Measurements from ENCODE around the gene IGSF23.

IGSF23 gene

GRCh38 chr19:44657211-44657921 is 44.0 kb downstream of the IGSF23 start:
- ChIA-PET CTCF (interaction anchor here (0.6 to 2.5 kb wide), 8 partner anchors 9 to 146 kb away, joined by 3 to 12 read pairs (median 4); partner anchors contain the start of gene PVR), POLR2A (ENCODE audit: low non-redundant PET) (no interaction called here)
- TF ChIP-seq CTCF (conservative IDR thresholded peaks at IDR 0.05; ENCODE audit: low read depth), result peak; percentile 87
- peak; percentile 54 for DNase-seq (ENCODE audit: low spot score)
- peak overlapping the region; percentile 12; the same call in 1 of the 2 replicates for H3K27ac ChIP-seq

GRCh38 chr19:44658069-44658733 is 44.8 kb downstream of the IGSF23 start:
- no peak for TF ChIP-seq CTCF (conservative IDR thresholded peaks at IDR 0.05; ENCODE audit: low read depth)
- POLR2A ChIA-PET (ENCODE audit: low non-redundant PET), result no interaction called here
- no peak overlapping the region for H3K27ac ChIP-seq
- no peak for DNase-seq (ENCODE audit: low spot score)
- CTCF ChIA-PET, result interaction anchor here (0.6 to 2.5 kb wide), 4 partner anchors 73 to 87 kb away, joined by 3 to 12 read pairs (median 6); no protein-coding TSS in a partner anchor

- POLR2A ChIA-PET (ENCODE audit: low non-redundant PET), result no interaction called here
- CTCF ChIA-PET, result no interaction called here
- TF ChIP-seq CTCF (conservative IDR thresholded peaks at IDR 0.05; ENCODE audit: low read depth), result no peak
These were observed 46.7 kb downstream of the IGSF23 start for GRCh38 chr19:44660081-44660480.

GRCh38 chr19:44661205-44661604 is 47.8 kb downstream of the IGSF23 start:
- ChIA-PET CTCF (no interaction called here), POLR2A (ENCODE audit: low non-redundant PET) (no interaction called here)
- DNase-seq (ENCODE audit: low spot score), result no peak
- TF ChIP-seq CTCF (conservative IDR thresholded peaks at IDR 0.05; ENCODE audit: low read depth), result no peak
- peak overlapping the region; percentile 19; the same call in 1 of the 2 replicates for H3K27ac ChIP-seq

More at GRCh38 chr19:44660081-44660480, 46.7 kb downstream of the IGSF23 start:
- DNase-seq (ENCODE audit: low spot score), result no peak
- peak overlapping the region; percentile 12; the same call in 1 of the 2 replicates for H3K27ac ChIP-seq

GRCh38 chr19:44661904-44662303 is 48.5 kb downstream of the IGSF23 start:
- POLR2A ChIA-PET (ENCODE audit: low non-redundant PET), result no interaction called here
- DNase-seq (ENCODE audit: low spot score), result no peak
- peak overlapping the region; percentile 19 for H3K27ac ChIP-seq
- CTCF ChIA-PET, result no interaction called here
- TF ChIP-seq CTCF (conservative IDR thresholded peaks at IDR 0.05; ENCODE audit: low read depth), result no peak

GRCh38 chr19:44662691-44663385 is 49.5 kb downstream of the IGSF23 start:
- DNase-seq (ENCODE audit: low spot score), result no peak
- ChIA-PET CTCF (interaction anchor here (0.5 to 2.0 kb wide), 4 partner anchors 8 to 559 kb away, joined by 3 to 6 read pairs (median 4); no protein-coding TSS in a partner anchor), POLR2A (ENCODE audit: low non-redundant PET) (no interaction called here)
- H3K27ac ChIP-seq, result peak overlapping the region; percentile 44
- no peak for TF ChIP-seq CTCF (conservative IDR thresholded peaks at IDR 0.05; ENCODE audit: low read depth)

Data from RWPE1 (cell line).